K562 (cell line): ENCODE measurements around the gene TADA1. TPM values are rescaled to one million over a fixed set of nuclear protein-coding genes. Genes with fewer than 3 reads are reported as not detected.

Experiments used
- ATAC-seq: fragments of 200-7000 bp; cut with Tn5 transposase; 3 replicates; pipeline ENCODE4 v1.9.1; 2020; ENCODE audit warnings: moderate library complexity
- BruUV-seq: library from RNA; stranded (reverse); fragments of 400-500 nt; replicated peaks from 2 replicates; lab custom pipeline; 2021; lab: Mats Ljungman, UMichigan
- CTCF ChIA-PET: fragments of 300-600 bp; formaldehyde crosslinking; extraction: SDS; loops from one replicate; lab custom pipeline; 2021; ENCODE audit warnings: low intra/inter-chr PET ratio; lab: Yijun Ruan, JAX
- POLR2A ChIA-PET: fragments of 300-600, 350-650 bp; sonication (Branson Sonifier 250); formaldehyde crosslinking; extraction: SDS; loops from one replicate; lab custom pipeline; 2021; ENCODE audit warnings: antibody characterized with exemption, inconsistent platforms; lab: Yijun Ruan, JAX
- DNase-seq, 4 experiments: peaks; one replicate each; pipeline versions ENCODE4 v3.0.0 to v3.0.0-alpha.2; 2011 to 2018; ENCODE audit warnings: low spot score in 3 of 4, mixed read lengths in 3 of 4; ENCODE audit errors: extremely low read depth in 1 of 4
- FAIRE-seq: peaks from 2 replicates; lab custom pipeline; 2011; peaks lifted over from hg19 to GRCh38; lab: Jason Lieb, UNC
- H2AFZ ChIP-seq: 2 replicates; pipeline ENCODE4 v1.6.0; 2011; ENCODE audit warnings: low read depth, low read length, control low read depth, inconsistent platforms
- H3K27ac ChIP-seq: fragments of 200-600 bp; 3 replicates; pipeline ENCODE4 v1.8.0; 2011; ENCODE audit warnings: low read depth, mild to moderate bottlenecking, control low read depth, inconsistent platforms, low read length, moderate library complexity, mixed read lengths; ENCODE audit errors: extremely low read depth
- H3K27me3 ChIP-seq, 2 experiments: fragments of 300-600 bp in 1 of 2; 2 replicates in 1 of 2; 3 replicates in 1 of 2; pipeline versions ENCODE4 v1.6.0 to v1.8.0; 2011; ENCODE audit warnings: inconsistent platforms in 2 of 2, low read length in 2 of 2, mild to moderate bottlenecking in 1 of 2, mixed read lengths in 1 of 2, moderate library complexity in 1 of 2; ENCODE audit not compliant: control insufficient read depth in 2 of 2, insufficient read depth in 2 of 2
- H3K36me3 ChIP-seq: fragments of 300-600 bp; 3 replicates; pipeline ENCODE4 v1.8.0; 2011; ENCODE audit warnings: mild to moderate bottlenecking, low read length, inconsistent platforms; ENCODE audit not compliant: control insufficient read depth, insufficient read depth
- H3K4me1 ChIP-seq, 2 experiments: fragments of 200-600 bp in 1 of 2; replicated peaks in 1 of 2; 2 replicates in 1 of 2; 3 replicates in 1 of 2; pipeline versions ENCODE4 v1.5.1 to v1.8.0; 2011; ENCODE audit warnings: inconsistent platforms in 2 of 2, low read length in 2 of 2, mild to moderate bottlenecking in 1 of 2, mixed read lengths in 1 of 2, moderate library complexity in 1 of 2; ENCODE audit not compliant: control insufficient read depth in 2 of 2, insufficient read depth in 2 of 2
- H3K4me2 ChIP-seq: 2 replicates; pipeline ENCODE4 v1.6.1; 2011; ENCODE audit warnings: low read length, control low read depth, inconsistent platforms, mixed read lengths; ENCODE audit not compliant: insufficient read depth
- H3K4me3 ChIP-seq: fragments of 200-600 bp; sonication (generic), shearing (Covaris generic); 2 replicates; pipeline ENCODE4 v1.5.1; 2016; ENCODE audit warnings: control low read depth, inconsistent platforms
- H3K79me2 ChIP-seq: fragments of 200-600 bp; 3 replicates; pipeline ENCODE4 v1.8.0; 2011; ENCODE audit warnings: low read length, inconsistent platforms; ENCODE audit not compliant: control insufficient read depth, insufficient read depth
- H3K9ac ChIP-seq, 2 experiments: 2 replicates each; pipeline versions ENCODE4 v1.6.0 to v1.6.1; 2011; ENCODE audit warnings: low read depth in 2 of 2, low read length in 2 of 2, control low read depth in 1 of 2, inconsistent platforms in 1 of 2, mild to moderate bottlenecking in 1 of 2, mixed read lengths in 1 of 2; ENCODE audit not compliant: insufficient read depth in 1 of 2
- H3K9me1 ChIP-seq: one replicate; pipeline ENCODE4 v1.6.0; 2011; ENCODE audit warnings: inconsistent platforms, mild to moderate bottlenecking, low read length, moderate library complexity; ENCODE audit not compliant: control insufficient read depth, insufficient read depth
- H3K9me3 ChIP-seq: replicated peaks from 2 replicates; pipeline ENCODE4 v1.5.1; 2011; ENCODE audit warnings: low read depth, low read length, inconsistent platforms; ENCODE audit not compliant: control insufficient read depth, insufficient read depth
- H4K20me1 ChIP-seq: replicated peaks from 2 replicates; pipeline ENCODE4 v1.6.1; 2011; ENCODE audit warnings: low read length, inconsistent platforms, mixed read lengths; ENCODE audit not compliant: control insufficient read depth, insufficient read depth
- EGR1 ChIP-seq: fragments of 450-650 bp; conservative IDR thresholded peaks from 2 replicates; pipeline ENCODE4 v1.6.1; 2017; ENCODE audit warnings: mild to moderate bottlenecking
- HOXB6 ChIP-seq: fragments of 250-450 bp; sonication (Bioruptor Pico); IDR thresholded peaks from 2 replicates; pipeline ENCODE4 v1.5.1; 2022; ENCODE audit warnings: mild to moderate bottlenecking, borderline replicate concordance
- RBFOX2 ChIP-seq: fragments of 200-400 bp; formaldehyde crosslinking; IDR thresholded peaks from 2 replicates; pipeline ENCODE4 v1.6.1; 2017; ENCODE audit warnings: low read depth, mild to moderate bottlenecking, low read length, moderate library complexity
- ZNF143 ChIP-seq: sonication (generic); formaldehyde crosslinking; IDR thresholded peaks from 2 replicates; pipeline ENCODE4 v1.9.0; 2022; ENCODE audit warnings: mild to moderate bottlenecking, missing genetic modification reagents
- WGBS: fragments of 100-300 bp; shearing (Covaris generic); methylation state at CpG from one replicate; pipeline ENCODE4 v1.1.6; 2016; ENCODE audit warnings: low coverage, mixed read lengths; ENCODE audit not compliant: insufficient coverage; ENCODE audit errors: missing lambda C conversion rate; 5-methylcytosine and 5-hydroxymethylcytosine counted together
- in situ Hi-C: fragments of 300-500 bp; cut with MboI; formaldehyde crosslinking; loops from 4 replicates; pipeline ENCODE4 v1.15.0; 2018; ENCODE audit warnings: inconsistent platforms, mixed read lengths
- intact Hi-C: fragments of 100-400 bp; cut with micrococcal nuclease; formaldehyde crosslinking; loops from 2 replicates; pipeline ENCODE4 v1.14.2; 2022
- polyA plus RNA-seq, 8 experiments: library from polyadenylated mRNA; depleted of rRNA in 4 of 8; stranded (reverse) in 5 of 8; unstranded in 3 of 8; fragments of >200 nt; fragmentation: Nextera tagmentation in 2 of 8; fragmentation: Illumina TruSeq in 1 of 8; extraction: Ambion mirVana in 2 of 8; extraction: Trizol in 1 of 8; gene quantifications; 2 replicates each; pipeline versions ENCODE4 v1.2.1 to v1.2.3, GENCODE V29; 2011 to 2014; ENCODE audit warnings: inconsistent platforms in 1 of 8, missing spikeins in 1 of 8
- total RNA-seq, 7 experiments: library from RNA; depleted of rRNA in 6 of 7; stranded (reverse); fragments of >200 nt in 6 of 7; fragmentation: Illumina TruSeq in 2 of 7; extraction: Trizol in 2 of 7; gene quantifications; 2 replicates each; pipeline versions ENCODE4 v1.2.1 to v1.2.3, GENCODE V29; 2011 to 2021; ENCODE audit warnings: low replicate concordance in 1 of 7
- TF ChIP-seq, protein P1 (sequence below): IDR thresholded peaks from 2 replicates; pipeline ENCODE4 v1.6.1; 2011; ENCODE audit not compliant: insufficient read length; ENCODE audit errors: extremely low read depth

The TADA1 gene
- total and polyA plus RNA-seq, 9 of the 15 experiments (the other 6 are each of a cell fraction or from before 2014, with no cell fraction given) = 15.9 to 76.5 (median 28.7) TPM

DNA sequence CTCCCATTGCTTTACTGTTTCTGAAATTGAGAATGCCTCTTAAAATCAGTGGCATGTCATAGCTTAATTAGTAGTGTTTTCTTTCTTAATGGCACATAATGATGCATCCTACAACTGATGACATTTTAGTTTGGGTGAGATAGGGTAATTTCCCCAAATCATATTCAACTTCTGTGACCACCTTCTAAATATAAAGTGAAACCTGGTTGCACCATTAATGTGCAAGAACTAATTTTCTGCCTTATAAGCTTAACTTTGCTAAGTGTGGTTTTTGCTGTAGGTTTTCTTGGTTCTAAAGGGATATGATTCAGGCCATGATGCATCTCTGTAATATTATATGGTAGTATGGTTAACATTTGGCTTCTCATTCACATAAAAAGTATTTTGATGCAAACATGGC, 27.9 kb downstream of the TADA1 start (continued):
- TF ChIP-seq, protein P1, sequence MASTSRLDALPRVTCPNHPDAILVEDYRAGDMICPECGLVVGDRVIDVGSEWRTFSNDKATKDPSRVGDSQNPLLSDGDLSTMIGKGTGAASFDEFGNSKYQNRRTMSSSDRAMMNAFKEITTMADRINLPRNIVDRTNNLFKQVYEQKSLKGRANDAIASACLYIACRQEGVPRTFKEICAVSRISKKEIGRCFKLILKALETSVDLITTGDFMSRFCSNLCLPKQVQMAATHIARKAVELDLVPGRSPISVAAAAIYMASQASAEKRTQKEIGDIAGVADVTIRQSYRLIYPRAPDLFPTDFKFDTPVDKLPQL = no peak
- TF ChIP-seq HOXB6 (CRISPR knock-in tag) = no peak

DNA sequence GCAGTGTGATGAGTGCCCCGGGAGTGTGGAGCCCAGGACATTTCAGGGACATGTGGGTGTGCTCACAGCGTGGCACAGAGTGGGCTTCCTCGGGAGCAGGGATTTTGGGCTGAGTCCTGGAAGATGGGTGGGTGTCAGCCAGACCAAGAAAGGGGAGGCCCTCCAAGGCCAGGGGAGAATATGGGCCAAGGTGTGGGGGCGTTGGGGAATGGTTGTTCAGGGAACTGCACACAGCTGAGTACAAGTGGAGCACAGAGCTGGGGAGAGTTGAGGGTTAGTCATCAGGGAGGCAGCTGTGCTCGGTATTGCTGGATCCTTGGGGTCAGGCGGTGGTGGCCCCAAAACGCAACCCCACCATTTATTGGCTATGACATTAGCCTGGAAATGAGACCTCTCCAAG, 31.3 kb downstream of the TADA1 start:
- Histone ChIP-seq H2AFZ (no peak overlapping the region), H3K9me1 (no peaks in the 10 kb centered on the region), H3K79me2 (peaks cover 22% of the 10 kb centered on the region), H3K9me3 (no peaks in the 10 kb centered on the region), H3K4me1 (peaks cover 12 to 16% of the 10 kb centered on the region in 2 experiments), H4K20me1 (peaks cover 20% of the 10 kb centered on the region; the same call in 1 of the 2 replicates), H3K4me2 (no peak overlapping the region), H3K27ac (no peak overlapping the region), H3K4me3 (no peak overlapping the region), H3K27me3 (no peaks in the 10 kb centered on the region), H3K9ac (peak overlapping the region in 1 of 2 experiments; percentile 32; a peak in 1 of 4 replicates), H3K36me3 (peaks cover 91% of the 10 kb centered on the region)
- 95% methylated on average over 7 of the region's 7 CpGs for WGBS
- no peak for DNase-seq
- POLR2A ChIA-PET = interaction anchor here (0.8 to 1.0 kb wide), 3 partner anchors 13 to 31 kb away, joined by 3 read pairs; no protein-coding TSS in a partner anchor
- FAIRE-seq = no peak
- no peak for ATAC-seq
- TF ChIP-seq EGR1 = 0 out of 2 replicates have a peak, but pooled peaks have one; percentile 14
- 0 out of 2 replicates have a peak, but pooled peaks have one; percentile 42 for TF ChIP-seq RBFOX2
- no peak for TF ChIP-seq ZNF143 (CRISPR knock-in tag)
- no TSS peak for BruUV-seq
- intact Hi-C loops (no loop called here), in situ Hi-C loops (no loop called here)
- CTCF ChIA-PET = no interaction called here
